Kidney (tissue), 14 donors: ENCODE results near the gene NAALADL1. TPM values are rescaled to one million over a fixed set of nuclear protein-coding genes. Genes with fewer than 3 reads are reported as not detected.

Source experiments
- DNase-seq, 5 donors: peaks; one replicate each; pipeline ENCODE4 v3.0.0-alpha.2; 2013 to 2020
- FAIRE-seq: peaks from 2 replicates; lab custom pipeline; 2012; peaks lifted over from hg19 to GRCh38; lab: Jason Lieb, UNC
- H3K27ac ChIP-seq, 2 donors: one replicate each; pipeline ENCODE4 v1.7.0; 2013; ENCODE audit warnings: low read depth in 2 of 2, low read length in 2 of 2, inconsistent platforms in 1 of 2
- H3K27me3 ChIP-seq: one replicate; pipeline ENCODE4 v1.7.1; 2013; ENCODE audit warnings: low read length, inconsistent platforms; ENCODE audit not compliant: control insufficient read depth, insufficient read depth
- H3K36me3 ChIP-seq, 3 donors: one replicate each; pipeline versions ENCODE4 v1.7.0 to v1.7.1; 2013; ENCODE audit warnings: low read length in 3 of 3, control low read depth in 1 of 3, inconsistent platforms in 1 of 3; ENCODE audit not compliant: insufficient read depth in 3 of 3, control insufficient read depth in 2 of 3
- H3K4me1 ChIP-seq, 3 donors: one replicate each; pipeline versions ENCODE4 v1.7.0 to v1.7.1; 2013; ENCODE audit warnings: low read length in 3 of 3, inconsistent platforms in 1 of 3, low read depth in 1 of 3; ENCODE audit not compliant: control insufficient read depth in 2 of 3, insufficient read depth in 2 of 3
- H3K4me3 ChIP-seq, 3 donors: one replicate each; pipeline versions ENCODE4 v1.7.0 to v1.8.1; 2013; ENCODE audit warnings: low read length in 3 of 3, control low read depth in 1 of 3, inconsistent platforms in 1 of 3
- H3K9ac ChIP-seq, 3 donors: one replicate each; pipeline versions ENCODE4 v1.7.0 to v1.7.1; 2013; ENCODE audit warnings: low read length in 3 of 3, control low read depth in 1 of 3, inconsistent platforms in 1 of 3
- H3K9me3 ChIP-seq, 3 donors: one replicate each; pipeline versions ENCODE4 v1.7.0 to v1.7.1; 2013; ENCODE audit warnings: low read length in 3 of 3, control low read depth in 1 of 3, inconsistent platforms in 1 of 3; ENCODE audit not compliant: control insufficient read depth in 2 of 3, insufficient read depth in 1 of 3
- intact Hi-C: fragments of 100-400 bp; cut with DNase I; formaldehyde crosslinking; loops from one replicate; pipeline ENCODE4 v1.11.1; 2022
- polyA plus RNA-seq: library from polyadenylated mRNA; stranded (reverse); fragments of 350-450 nt; fragmentation: Illumina TruSeq; extraction: RNeasy Lipid Tissue Mini Kit (QIAGEN cat#74804); gene quantifications from one replicate; pipeline ENCODE4 v1.2.3, GENCODE V29; 2014; ENCODE audit warnings: low read depth, low replicate concordance; ENCODE audit not compliant: insufficient read depth
- total RNA-seq: library from RNA; stranded (reverse); fragmentation: NEBNext Ultra II Directional; extraction: Animal tissue kit (Norgen Biotek cat#: 25700); gene quantifications from one replicate; pipeline ENCODE4 v1.2.1, GENCODE V29; 2021
- TF ChIP-seq, protein P1 (sequence below): IDR thresholded peaks from 3 replicates; pipeline ENCODE4 v1.5.1; 2012; ENCODE audit warnings: mild to moderate bottlenecking, moderate library complexity, borderline replicate concordance; ENCODE audit not compliant: insufficient read depth; ENCODE audit errors: extremely low read depth
- donor health status: control.
- donor health status: control.
- donor health status: control.
- donor health status: control.
- donor health status: control.
- donor health status: DM: yes; HTN: yes; CAD: no.
- donor health status: Normal renal cell carcinoma (clear cell type).

NAALADL1 gene
- total and polyA plus RNA-seq, 2 donors from 2014 or later: 9.4 to 17.1 TPM

- intact Hi-C loops: no loop called here
- Histone ChIP-seq H3K27ac (no peak overlapping the region), H3K36me3 (peaks cover 8 to 31% (median 12%) of the 10 kb centered on the region in 3 donors), H3K4me3 (no peak overlapping the region), H3K9me3 (no peaks in the 10 kb centered on the region), H3K9ac (peak overlapping the region in 1 of 3 donors; percentile 94), H3K4me1 (peaks cover 0 to 18% (median 9%) of the 10 kb centered on the region in 3 donors), H3K27me3 (no peaks in the 10 kb centered on the region)
- TF ChIP-seq, protein P1, sequence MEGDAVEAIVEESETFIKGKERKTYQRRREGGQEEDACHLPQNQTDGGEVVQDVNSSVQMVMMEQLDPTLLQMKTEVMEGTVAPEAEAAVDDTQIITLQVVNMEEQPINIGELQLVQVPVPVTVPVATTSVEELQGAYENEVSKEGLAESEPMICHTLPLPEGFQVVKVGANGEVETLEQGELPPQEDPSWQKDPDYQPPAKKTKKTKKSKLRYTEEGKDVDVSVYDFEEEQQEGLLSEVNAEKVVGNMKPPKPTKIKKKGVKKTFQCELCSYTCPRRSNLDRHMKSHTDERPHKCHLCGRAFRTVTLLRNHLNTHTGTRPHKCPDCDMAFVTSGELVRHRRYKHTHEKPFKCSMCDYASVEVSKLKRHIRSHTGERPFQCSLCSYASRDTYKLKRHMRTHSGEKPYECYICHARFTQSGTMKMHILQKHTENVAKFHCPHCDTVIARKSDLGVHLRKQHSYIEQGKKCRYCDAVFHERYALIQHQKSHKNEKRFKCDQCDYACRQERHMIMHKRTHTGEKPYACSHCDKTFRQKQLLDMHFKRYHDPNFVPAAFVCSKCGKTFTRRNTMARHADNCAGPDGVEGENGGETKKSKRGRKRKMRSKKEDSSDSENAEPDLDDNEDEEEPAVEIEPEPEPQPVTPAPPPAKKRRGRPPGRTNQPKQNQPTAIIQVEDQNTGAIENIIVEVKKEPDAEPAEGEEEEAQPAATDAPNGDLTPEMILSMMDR: no peak
- no peak for DNase-seq
- no peak for FAIRE-seq
These were observed 27.1 kb upstream of the NAALADL1 start for GRCh38 chr11:65085446-65085845.

GRCh38 chr11:65084598-65085375 lies 26.4 kb upstream of the NAALADL1 start:
- TF ChIP-seq, protein P1: no peak
- Histone ChIP-seq H3K27ac (peak overlapping the region; percentile 95 to 97), H3K9ac (peak overlapping the region; percentile 78 to 95 (median 94)), H3K4me3 (peak overlapping the region; percentile 91 to 99 (median 97)), H3K36me3 (peaks cover 8 to 31% (median 12%) of the 10 kb centered on the region in 3 donors), H3K9me3 (no peaks in the 10 kb centered on the region), H3K4me1 (peaks cover 0 to 18% (median 9%) of the 10 kb centered on the region in 3 donors), H3K27me3 (no peaks in the 10 kb centered on the region)
- FAIRE-seq: no peak
- no peak for DNase-seq
- intact Hi-C loops: no loop called here

DNA sequence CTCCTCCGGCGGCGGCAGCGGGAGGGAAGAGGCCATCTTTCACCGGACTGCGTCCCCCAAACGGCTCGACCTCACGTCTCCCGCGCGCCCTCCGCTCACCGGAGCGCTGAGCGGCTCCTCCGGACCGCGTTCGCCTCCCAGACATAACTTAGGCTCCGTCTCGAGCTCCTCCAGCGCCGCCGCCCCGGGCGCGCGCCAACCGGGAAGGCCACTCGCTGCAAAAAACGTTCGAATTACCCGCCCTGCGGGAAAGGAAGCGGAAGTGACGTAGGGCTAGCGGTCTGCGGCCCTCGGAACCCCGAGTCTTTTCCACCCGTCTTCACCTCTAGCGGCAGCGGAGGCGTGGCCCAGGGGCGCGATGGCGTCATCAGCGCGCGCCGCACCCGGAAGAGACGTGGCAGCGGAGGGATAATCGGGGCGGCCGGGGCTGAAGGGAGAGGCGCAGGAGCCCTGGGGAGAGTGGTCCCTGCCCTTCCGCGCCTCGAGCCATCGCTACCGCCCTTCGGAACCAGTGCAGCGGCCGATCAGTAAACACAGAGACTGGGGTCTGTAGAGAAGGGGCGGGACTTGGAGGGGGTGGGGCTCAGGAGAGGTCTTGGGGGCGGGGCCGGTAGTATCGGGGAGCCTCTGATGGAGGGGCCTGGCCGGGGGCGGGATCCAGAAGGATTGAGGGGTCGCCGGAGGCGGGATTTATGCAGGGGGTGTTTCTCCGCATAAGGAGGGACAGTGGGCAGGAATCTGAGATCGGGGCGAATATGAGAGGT lies 25.7 kb upstream of the NAALADL1 start, which contains the start of the genes CDCA5 and ZFPL1:
Gene CDCA5, minus strand, starts transcription at position 207 of the 764 bp plus-strand sequence. Its CDS starts 62 bp downstream, at position 145.
Gene ZFPL1, plus strand, starts transcription at position 389 of the 764 bp plus-strand sequence. CDS start 477 bp downstream, outside the sequence.
- DNase-seq: peak; percentile 96 to 98 (median 98)
- Histone ChIP-seq H3K4me3 (peak within 1 kb of the TSS; percentile 91 to 99 (median 97)), H3K9me3 (no peaks in the 10 kb centered on the region), H3K36me3 (peaks cover 8 to 27% (median 12%) of the 10 kb centered on the region in 3 donors), H3K27ac (peak within 1 kb of the TSS; percentile 95 to 97), H3K9ac (peak within 1 kb of the TSS; percentile 78 to 95 (median 94)), H3K27me3 (no peaks in the 10 kb centered on the region), H3K4me1 (peaks cover 0 to 18% (median 9%) of the 10 kb centered on the region in 3 donors)
- no peak for FAIRE-seq
- TF ChIP-seq, protein P1: peak; percentile 24
- intact Hi-C loops: no loop called here
